ENCODE results near the gene WWC2. TPM values are rescaled to one million over a fixed set of nuclear protein-coding genes. Genes with fewer than 3 reads are reported as not detected.

The WWC2 gene
- total RNA-seq, 4 donors from 2014 or later, result 24.3 to 50.7 (median 41.8) TPM

GRCh38 chr4:183330841-183331240, 231.8 kb downstream of the WWC2 start:
- no peak for TF ChIP-seq CTCF (IDR thresholded peaks at IDR 0.05; ENCODE audit: low read depth)

- no peak for TF ChIP-seq CTCF (IDR thresholded peaks at IDR 0.05; ENCODE audit: low read depth)
These were observed 233.4 kb downstream of the WWC2 start for GRCh38 chr4:183332447-183332846.

GRCh38 chr4:183333202-183333601, 234.1 kb downstream of the WWC2 start:
- TF ChIP-seq CTCF (IDR thresholded peaks at IDR 0.05; ENCODE audit: low read depth), result no peak

GRCh38 chr4:183333983-183334382, 234.9 kb downstream of the WWC2 start:
- no peak for TF ChIP-seq CTCF (IDR thresholded peaks at IDR 0.05; ENCODE audit: low read depth)

- TF ChIP-seq CTCF (IDR thresholded peaks at IDR 0.05; ENCODE audit: low read depth), result no peak
These were observed 236.4 kb downstream of the WWC2 start for GRCh38 chr4:183335369-183335940.

GRCh38 chr4:183337349-183337748, 238.3 kb downstream of the WWC2 start:
- TF ChIP-seq CTCF (IDR thresholded peaks at IDR 0.05; ENCODE audit: low read depth), result no peak

GRCh38 chr4:183337833-183338232, 238.8 kb downstream of the WWC2 start:
- no peak for TF ChIP-seq CTCF (IDR thresholded peaks at IDR 0.05; ENCODE audit: low read depth)

All from subcutaneous adipose tissue (tissue), 4 donors.